Liver (tissue), 3 donors: ENCODE data around the gene CDK16.

ENCODE experiments used
- ATF3 ChIP-seq: IDR thresholded peaks from 2 replicates; pipeline ENCODE4 v1.6.1; 2016; ENCODE audit warnings: antibody characterized with exemption
- CTCF ChIP-seq: fragments of 150-350 bp; IDR thresholded peaks from 2 replicates; pipeline ENCODE4 v1.5.1; 2017; ENCODE audit warnings: improper control_type of control experiment, low read depth, low read length; ENCODE audit not compliant: missing input control
- EGR1 ChIP-seq, 2 donors: IDR thresholded peaks; 2 replicates each; pipeline ENCODE4 v1.6.1; 2016 to 2018; ENCODE audit warnings: antibody characterized with exemption in 2 of 2, low read depth in 2 of 2
- HNF4A ChIP-seq, 2 donors: conservative IDR thresholded peaks; 2 replicates each; pipeline ENCODE4 v1.6.1; 2016; ENCODE audit warnings: antibody characterized with exemption in 2 of 2, mild to moderate bottlenecking in 2 of 2
- RAD21 ChIP-seq, 2 donors: IDR thresholded peaks; 2 replicates each; pipeline ENCODE4 v1.6.1; 2016; ENCODE audit warnings: antibody characterized with exemption in 2 of 2, mild to moderate bottlenecking in 2 of 2
- REST ChIP-seq: IDR thresholded peaks from 2 replicates; pipeline ENCODE4 v1.6.1; 2016; ENCODE audit warnings: antibody characterized with exemption, mild to moderate bottlenecking
- SP1 ChIP-seq: IDR thresholded peaks from 2 replicates; pipeline ENCODE4 v1.6.1; 2018; ENCODE audit warnings: antibody characterized with exemption, mild to moderate bottlenecking
- TAF1 ChIP-seq: conservative IDR thresholded peaks from 2 replicates; pipeline ENCODE4 v1.6.1; 2016; ENCODE audit warnings: antibody characterized with exemption, mild to moderate bottlenecking
- YY1 ChIP-seq: IDR thresholded peaks from 2 replicates; pipeline ENCODE4 v1.6.1; 2016; ENCODE audit warnings: antibody characterized with exemption, mild to moderate bottlenecking
- donor health status: healthy.
- donor health status: healthy.

DNA sequence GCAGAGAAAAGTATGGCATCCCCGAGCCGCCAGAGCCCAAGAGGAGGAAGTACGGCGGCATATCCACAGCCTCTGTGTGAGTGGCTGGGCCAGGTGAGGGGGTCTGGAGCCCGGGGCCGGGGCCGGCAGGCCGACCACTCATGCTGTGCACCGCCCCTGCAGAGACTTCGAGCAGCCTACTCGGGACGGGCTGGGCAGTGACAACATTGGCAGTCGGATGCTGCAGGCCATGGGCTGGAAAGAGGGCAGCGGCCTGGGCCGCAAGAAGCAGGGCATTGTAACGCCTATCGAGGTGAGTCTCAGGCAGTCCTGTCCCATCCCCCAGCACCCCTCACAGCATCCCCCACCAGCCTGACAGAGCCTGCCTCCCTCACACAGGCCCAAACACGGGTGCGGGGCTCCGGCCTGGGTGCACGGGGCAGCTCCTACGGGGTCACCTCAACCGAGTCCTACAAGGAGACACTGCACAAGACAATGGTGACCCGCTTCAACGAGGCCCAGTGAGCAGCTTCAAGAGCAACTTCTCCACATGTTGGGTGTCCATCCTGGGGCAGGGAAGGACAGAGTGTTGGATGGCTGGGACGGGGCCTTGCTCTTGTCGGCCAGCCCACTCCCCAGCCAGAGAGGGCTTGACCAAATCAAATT lies 32.3 kb upstream of the CDK16 start:
- TF ChIP-seq CTCF: no peak
- TF ChIP-seq ATF3: no peak
- no peak for TF ChIP-seq RAD21 (IDR thresholded peaks at IDR 0.05)
- TF ChIP-seq EGR1 (IDR thresholded peaks at IDR 0.05; ENCODE audit: low read depth in 2 of 2): no peak
- TF ChIP-seq YY1: no peak
- no peak for TF ChIP-seq SP1
- no peak for TF ChIP-seq HNF4A (conservative IDR thresholded peaks at IDR 0.05)
- no peak for TF ChIP-seq TAF1
- TF ChIP-seq REST: no peak
